Epithelial cell of prostate (primary cell): ENCODE measurements around the gene NUP160.
"Not testable (repeated sequence)": the region's sequence is repeated elsewhere in the genome, so short reads cannot be mapped to it uniquely, and the experiment has no call there.

ENCODE experiments used
- DNase-seq: peaks from one replicate; pipeline ENCODE4 v3.0.0-alpha.2; 2011; ENCODE audit warnings: low read depth, low spot score
- H3K27ac ChIP-seq: fragments of 450-650 bp; 2 replicates; pipeline ENCODE4 v1.5.1; 2017; ENCODE audit warnings: mild to moderate bottlenecking

Gene NUP160

DNA sequence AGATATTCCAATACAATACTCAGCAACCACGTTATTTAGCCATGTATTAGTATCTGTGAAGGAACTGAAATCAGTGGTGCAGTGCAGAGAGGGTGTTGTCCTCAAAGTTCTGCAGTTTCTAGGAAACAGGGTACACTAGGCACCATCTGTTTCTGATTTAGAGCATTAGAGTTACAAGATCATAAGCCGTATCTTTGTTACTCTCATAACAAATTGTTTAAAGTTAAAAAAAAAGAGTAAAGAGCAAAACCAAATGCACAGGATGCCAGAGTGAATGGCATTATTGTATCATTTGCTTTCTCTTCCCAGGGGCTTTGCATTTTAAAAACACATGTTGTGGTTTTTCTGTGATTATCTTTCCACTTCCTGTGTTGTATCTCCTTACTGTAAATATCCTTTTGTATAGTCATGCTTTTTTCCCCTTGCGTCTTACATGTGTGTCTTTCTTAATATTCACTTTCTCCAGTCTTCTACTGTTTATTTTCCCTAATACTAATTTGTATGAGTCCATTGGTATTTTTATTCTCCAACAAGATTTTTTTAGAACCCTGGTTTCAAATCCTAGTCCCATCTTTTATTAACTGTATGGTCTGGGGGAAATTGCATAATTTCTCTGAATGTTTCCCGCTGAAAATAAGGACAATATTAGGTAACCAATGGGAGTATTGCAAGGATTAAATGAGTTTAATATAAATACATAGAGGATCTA lies 15.2 kb upstream of the NUP160 start:
- no peak for DNase-seq
- H3K27ac ChIP-seq: no peak overlapping the region

- DNase-seq: no peak
- no peak overlapping the region for H3K27ac ChIP-seq
These were observed 13.6 kb upstream of the NUP160 start for GRCh38 chr11:47861728-47862127.

- DNase-seq: no peak
- no peak overlapping the region for H3K27ac ChIP-seq
These were observed 12.4 kb upstream of the NUP160 start for GRCh38 chr11:47860536-47860935.

GRCh38 chr11:47857892-47858543 lies 9.9 kb upstream of the NUP160 start:
- no peak overlapping the region for H3K27ac ChIP-seq
- DNase-seq: peak; percentile 16

- DNase-seq: no peak
- no peak overlapping the region for H3K27ac ChIP-seq
These were observed 9.3 kb upstream of the NUP160 start for GRCh38 chr11:47857485-47857884.

DNA sequence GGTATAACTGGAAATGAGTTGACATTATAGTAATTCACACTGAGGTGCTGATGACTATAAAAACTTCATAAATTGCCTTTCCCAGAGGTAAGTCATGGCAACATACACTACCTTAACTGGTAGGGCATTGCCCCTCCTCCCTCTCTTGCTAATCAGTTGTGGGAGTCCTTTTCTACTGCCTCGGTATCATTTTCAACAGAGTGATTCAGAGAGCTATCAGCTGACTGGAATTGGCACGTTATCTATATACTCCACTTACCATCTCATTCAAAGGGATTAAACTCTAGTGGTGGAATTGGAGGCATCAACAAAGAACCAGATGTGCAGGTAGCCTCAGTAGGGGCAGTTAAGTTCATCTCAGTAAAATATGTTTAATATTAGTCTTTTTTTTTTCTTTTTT lies 8.0 kb upstream of the NUP160 start:
- H3K27ac ChIP-seq: no peak overlapping the region
- DNase-seq: no peak

DNA sequence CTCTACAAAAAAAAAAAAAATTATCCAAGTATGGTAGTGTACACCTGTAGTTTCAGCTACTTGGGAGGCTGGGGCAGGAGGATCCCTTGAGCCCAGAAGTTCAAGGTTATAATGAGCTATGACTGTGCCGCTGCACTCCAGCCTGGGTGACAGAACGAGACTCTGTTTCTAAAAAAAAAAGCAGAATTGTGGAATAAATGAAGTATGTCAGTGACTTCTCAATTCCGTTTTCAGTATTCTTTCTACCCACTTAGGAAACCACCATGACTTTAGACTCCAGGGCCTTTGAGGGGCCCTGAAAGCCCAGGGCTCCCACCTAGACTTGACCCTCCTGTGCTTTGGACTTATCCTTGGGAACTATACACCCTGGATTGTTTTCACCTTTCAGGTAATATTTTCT lies 6.5 kb upstream of the NUP160 start:
- H3K27ac ChIP-seq: no peak overlapping the region
- no peak for DNase-seq

DNA sequence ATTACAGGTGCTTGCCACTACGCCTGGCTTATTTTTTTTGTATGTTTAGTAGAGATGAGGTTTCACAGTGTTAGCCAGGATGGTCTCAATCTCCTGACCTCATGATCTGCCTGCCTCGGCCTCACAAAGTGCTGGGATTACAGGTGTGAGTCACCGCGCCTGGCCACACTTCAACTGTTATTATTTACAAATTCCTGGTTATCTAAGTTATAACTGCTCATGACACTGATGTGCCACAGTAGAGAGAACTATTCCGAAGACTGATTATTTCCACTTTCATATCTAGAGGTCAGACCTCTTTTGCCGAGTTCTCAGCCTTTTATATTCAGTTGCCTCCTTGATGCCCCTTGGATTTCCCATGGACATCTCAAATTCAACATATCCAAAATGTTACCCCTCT lies 3.9 kb upstream of the NUP160 start:
- no peak overlapping the region for H3K27ac ChIP-seq
- no peak for DNase-seq

DNA sequence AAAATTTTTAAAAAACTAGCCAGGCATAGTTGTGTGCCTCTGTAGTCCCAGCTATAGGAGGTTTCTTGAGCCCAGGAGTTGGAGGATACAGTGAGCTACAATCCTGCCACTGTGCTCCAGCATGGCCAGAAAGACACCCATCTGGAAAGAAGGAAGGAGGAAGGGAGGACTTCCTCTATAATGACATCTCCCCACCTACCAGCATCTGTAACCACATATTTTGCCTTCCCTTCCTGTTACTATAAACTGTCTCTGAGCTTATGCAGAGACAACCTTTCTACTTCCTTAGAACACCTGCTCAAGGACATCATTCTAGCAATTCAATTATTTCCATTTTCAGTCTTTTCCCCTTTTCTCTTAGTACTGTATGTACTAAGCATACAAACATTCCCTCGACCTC lies 2.2 kb upstream of the NUP160 start:
- no peak for DNase-seq

GRCh38 chr11:47848700-47849155 lies 578 bp upstream of the NUP160 start:
- peak overlapping the region; percentile 73 for H3K27ac ChIP-seq
- no peak for DNase-seq

More for the DNA sequence above, 2.2 kb upstream of the NUP160 start:
- H3K27ac ChIP-seq: no peak overlapping the region

GRCh38 chr11:47847537-47847891 lies 636 bp downstream of the NUP160 start:
- no peak for DNase-seq
- H3K27ac ChIP-seq: peak overlapping the region; percentile 73

GRCh38 chr11:47846998-47847397 lies 1.2 kb downstream of the NUP160 start:
- no peak overlapping the region for H3K27ac ChIP-seq
- no peak for DNase-seq

DNA sequence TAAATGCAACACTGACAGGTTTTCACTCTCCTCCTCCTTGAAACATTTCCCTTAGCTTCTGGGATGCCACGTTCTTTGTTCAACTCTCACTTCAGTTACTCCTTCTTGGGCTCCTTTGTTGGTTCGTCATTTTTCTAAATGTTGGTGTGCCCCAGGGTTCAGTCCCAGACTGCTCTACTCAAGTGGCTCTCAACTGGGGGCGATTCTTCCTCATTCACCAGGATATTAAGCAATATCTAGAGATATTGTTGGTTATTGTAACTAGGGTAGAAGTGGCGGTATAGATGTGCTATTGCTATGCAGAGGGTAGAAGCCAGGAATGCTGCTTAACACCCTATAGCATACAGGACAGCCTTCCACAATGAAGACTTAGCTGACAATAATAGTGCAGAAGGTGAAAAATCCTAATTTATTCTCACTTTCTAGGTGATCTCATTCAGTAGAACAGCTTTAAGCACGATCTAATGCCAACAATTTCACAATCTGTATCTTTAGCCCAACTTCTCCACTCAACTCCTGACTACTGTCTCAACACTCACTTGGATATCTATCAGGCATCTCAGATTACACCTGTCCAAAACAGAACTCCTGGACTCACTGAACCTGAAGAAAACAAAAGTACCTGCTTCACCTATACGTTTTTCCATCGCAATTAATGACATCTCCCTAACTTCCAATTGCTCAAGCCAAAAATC lies 4.6 kb downstream of the NUP160 start:
- DNase-seq: no peak
- no peak overlapping the region for H3K27ac ChIP-seq

GRCh38 chr11:47842749-47843148 lies 5.4 kb downstream of the NUP160 start:
- H3K27ac ChIP-seq: no peak overlapping the region
- DNase-seq: no peak

DNA sequence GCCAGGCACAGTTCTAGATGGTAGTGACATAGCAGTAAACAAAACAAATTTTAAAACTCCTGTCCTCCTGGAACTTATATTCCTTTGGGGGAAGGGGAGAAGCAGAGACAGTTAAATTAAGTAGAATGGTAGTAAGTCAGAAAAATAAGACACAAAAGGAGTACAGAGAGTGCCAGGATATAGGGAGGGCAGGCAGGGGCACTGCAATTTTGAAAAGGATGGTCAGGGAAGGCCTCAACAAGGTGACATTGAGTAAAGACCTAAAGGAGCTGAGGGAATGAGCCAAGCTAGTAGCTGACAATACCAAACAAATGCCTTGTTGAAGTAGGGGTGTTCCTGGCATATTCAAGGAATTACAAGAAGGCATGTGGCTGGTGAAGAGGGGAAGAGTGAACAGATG lies 10.2 kb downstream of the NUP160 start:
- no peak for DNase-seq
- peak overlapping the region; percentile 24 for H3K27ac ChIP-seq

DNA sequence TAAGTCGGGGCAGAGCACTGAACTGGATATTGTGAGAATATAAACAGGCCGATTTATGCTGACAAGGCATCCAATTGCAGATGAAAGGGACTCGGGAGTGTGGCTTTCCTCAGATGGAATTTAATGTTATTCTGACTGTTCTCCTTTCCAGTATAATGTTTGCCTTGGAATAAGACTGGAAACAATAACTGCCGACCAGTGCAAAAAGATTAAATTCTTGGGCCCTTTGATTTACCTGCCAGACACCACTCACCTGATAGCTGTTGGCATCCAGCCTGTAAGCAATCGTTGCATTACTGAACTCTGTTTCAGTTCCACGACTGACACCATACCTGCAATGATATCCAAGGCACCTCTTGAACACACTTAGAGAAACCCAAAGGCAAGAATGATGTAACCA lies 10.9 kb downstream of the NUP160 start:
- peak overlapping the region; percentile 24 for H3K27ac ChIP-seq
- DNase-seq: no peak

DNA sequence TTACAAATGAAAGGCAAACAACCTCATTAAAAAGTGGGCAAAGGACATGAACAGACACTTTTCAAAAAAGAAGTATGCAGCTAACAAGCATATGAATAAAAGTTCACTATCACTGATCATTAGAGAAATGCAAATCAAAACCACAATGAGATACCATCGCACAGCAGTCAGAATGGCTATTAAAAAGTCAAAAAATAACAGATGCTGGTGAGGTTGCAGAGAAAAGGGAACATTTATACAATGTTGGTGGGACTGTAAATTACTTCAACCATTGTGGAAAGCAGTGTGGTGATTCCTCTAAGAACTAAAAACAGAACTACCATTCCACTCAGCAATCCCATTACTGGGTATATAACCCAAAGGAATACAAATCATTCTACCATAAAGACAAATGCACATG lies 18.1 kb downstream of the NUP160 start:
- DNase-seq, H3K27ac ChIP-seq: not testable (repeated sequence)

- DNase-seq: no peak
- no peak overlapping the region for H3K27ac ChIP-seq
These were observed 19.9 kb downstream of the NUP160 start for GRCh38 chr11:47828284-47828683.

GRCh38 chr11:47822664-47823063 lies 25.5 kb downstream of the NUP160 start:
- H3K27ac ChIP-seq, DNase-seq: not testable (repeated sequence)

- no peak overlapping the region for H3K27ac ChIP-seq
- DNase-seq: no peak
These were observed 28.4 kb downstream of the NUP160 start for GRCh38 chr11:47819743-47820142.

DNA sequence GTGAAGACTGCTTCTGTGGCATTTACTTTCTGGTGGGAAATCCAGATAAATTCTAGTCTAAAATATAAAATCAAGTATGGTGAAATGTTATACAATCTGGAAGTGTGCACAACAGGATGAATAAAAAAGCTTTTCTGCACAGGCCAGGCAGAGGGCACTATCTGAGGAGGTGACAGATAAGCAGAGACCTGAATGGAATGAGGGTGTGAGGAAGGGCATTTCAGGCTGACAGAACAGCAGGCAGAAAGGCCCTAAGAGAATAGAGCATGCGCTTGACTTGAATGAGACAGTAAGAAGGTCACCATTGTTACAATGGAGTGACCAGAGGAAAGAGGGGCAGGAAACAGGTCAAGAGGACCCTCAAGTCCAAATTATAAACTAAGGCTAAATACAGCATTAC lies 47.4 kb downstream of the NUP160 start:
- H3K27ac ChIP-seq: no peak overlapping the region
- no peak for DNase-seq
